ENCODE data around the gene C18orf54. TPM values are rescaled to one million over a fixed set of nuclear protein-coding genes. Genes with fewer than 3 reads are reported as not detected.
"Not testable (repeated sequence)": the region's sequence is repeated elsewhere in the genome, so short reads cannot be mapped to it uniquely, and the experiment has no call there.

The C18orf54 gene
- 4.3 and 10.6 TPM in 2 replicates for total RNA-seq

DNA sequence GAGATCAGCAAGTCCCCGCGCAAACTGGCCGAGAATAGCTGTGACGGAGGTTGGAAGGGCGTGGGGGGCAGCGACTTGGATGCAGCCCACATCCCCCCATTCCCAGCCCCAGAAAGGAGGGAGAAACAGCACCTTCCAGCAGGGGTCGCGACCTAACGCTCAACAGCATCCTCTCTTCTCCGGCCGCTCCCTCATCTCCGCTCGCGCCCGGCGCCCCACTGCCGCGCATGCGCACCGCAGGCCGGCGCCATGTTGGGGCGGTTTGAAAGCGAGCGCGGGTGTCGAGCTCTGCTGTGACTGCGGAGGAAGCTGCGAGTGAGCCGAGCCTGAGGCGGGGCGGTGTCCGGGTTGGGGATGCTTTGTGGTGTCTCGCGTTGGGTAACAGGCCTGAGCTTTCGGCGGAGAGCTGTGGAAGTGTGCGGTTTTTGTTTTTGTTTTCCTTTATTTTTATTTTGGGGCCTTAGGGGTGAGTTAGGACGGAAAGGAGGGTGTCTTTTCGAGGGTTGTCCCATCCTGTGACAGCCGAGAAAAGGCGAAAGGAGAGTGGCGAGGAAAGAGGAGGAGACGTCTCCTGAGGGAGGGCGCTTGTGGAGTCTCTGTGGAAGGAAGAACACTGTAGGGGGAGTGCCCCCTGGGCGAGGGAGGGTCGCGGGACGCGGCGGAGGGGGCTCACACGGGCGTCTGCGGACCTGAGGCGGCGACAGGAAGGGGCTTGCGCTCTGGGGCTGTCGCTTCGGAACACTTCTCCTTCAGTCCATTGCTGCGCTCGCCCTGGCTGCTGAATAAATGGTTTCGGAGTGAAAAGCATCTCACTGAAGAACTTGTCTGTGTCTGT lies at the start of gene C18orf54, which contains the start of gene STARD6:
TSS of gene C18orf54 (plus strand) at position 247 of the 835 bp plus-strand sequence. CDS start 2,667 bp downstream, outside the sequence.
TSS of gene STARD6 (minus strand) at position 199 of the 835 bp plus-strand sequence. CDS start 3,285 bp downstream, outside the sequence.
- DNase-seq (ENCODE audit: low read depth) = peak; percentile 73

GRCh38 chr18:54309564-54309963 lies 48.1 kb upstream of the C18orf54 start:
- not testable (repeated sequence) for DNase-seq (ENCODE audit: low read depth)

- peak; percentile 4 for DNase-seq (ENCODE audit: low read depth)
Observed at GRCh38 chr18:54316071-54316820, 41.5 kb upstream of the C18orf54 start.

- no peak for DNase-seq (ENCODE audit: low read depth)
Observed at GRCh38 chr18:54323561-54323960, 34.1 kb upstream of the C18orf54 start.

- peak; percentile 8 for DNase-seq (ENCODE audit: low read depth)
Observed at GRCh38 chr18:54323970-54324369, 33.7 kb upstream of the C18orf54 start.

DNA sequence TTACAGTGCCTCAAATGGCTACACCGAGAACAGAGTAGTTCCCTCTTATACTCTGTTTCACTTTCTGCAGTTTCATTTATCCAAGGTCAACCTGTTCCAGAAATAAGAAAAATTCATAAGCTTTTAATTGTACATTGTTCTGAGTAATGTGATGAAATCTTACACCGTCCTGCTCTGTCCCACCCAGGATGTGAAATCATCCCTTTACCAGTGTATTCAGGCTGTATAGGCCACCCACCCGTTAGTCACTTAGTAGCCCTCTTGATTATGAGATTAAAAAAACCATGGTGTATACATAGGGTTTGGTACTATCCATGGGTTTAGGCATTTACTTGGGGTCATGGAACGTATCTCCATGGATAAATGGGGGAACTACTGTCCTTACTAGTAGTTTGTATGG lies 29.9 kb upstream of the C18orf54 start:
- no peak for DNase-seq (ENCODE audit: low read depth)

- no peak for DNase-seq (ENCODE audit: low read depth)
Observed at GRCh38 chr18:54329787-54330186, 27.9 kb upstream of the C18orf54 start.

GRCh38 chr18:54330768-54331548 lies 26.7 kb upstream of the C18orf54 start:
- DNase-seq (ENCODE audit: low read depth) = peak; percentile 4

- DNase-seq (ENCODE audit: low read depth) = no peak
Observed at GRCh38 chr18:54335638-54336173, 22.0 kb upstream of the C18orf54 start.

GRCh38 chr18:54338230-54338629 lies 19.5 kb upstream of the C18orf54 start:
- DNase-seq (ENCODE audit: low read depth) = no peak

- DNase-seq (ENCODE audit: low read depth) = no peak
Observed at GRCh38 chr18:54351186-54351585, 6.5 kb upstream of the C18orf54 start.

DNA sequence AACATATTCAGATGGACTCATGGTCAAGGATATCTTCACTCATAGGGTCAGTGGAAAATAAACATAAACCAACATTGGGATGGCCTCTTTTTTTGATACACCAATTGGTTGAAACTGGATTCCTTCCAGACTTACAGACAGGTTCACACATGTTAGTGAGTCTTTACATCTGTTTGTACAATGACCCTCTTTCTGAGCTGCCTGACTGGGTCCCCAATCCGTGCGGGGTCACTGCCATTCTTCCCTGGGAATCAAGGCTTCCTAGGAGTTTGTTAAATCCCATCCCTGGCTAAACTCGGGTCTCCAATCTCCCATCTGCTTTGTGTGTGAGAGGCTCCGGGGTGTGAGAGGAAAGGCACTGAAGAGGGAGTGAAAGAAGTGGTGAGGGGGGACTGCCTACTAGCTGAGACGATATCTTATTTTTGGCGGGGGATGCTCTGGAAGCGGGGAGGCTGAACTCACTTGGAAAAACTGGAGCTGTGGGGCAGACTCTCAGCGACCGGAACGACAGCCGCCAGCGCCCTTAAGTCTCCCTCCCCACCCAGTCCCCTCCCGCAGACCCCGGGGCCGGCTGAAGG lies 535 bp upstream of the C18orf54 start:
- no peak for DNase-seq (ENCODE audit: low read depth)

- DNase-seq (ENCODE audit: low read depth) = peak; percentile 17
Observed at GRCh38 chr18:54358495-54359040, 862 bp downstream of the C18orf54 start.

GRCh38 chr18:54359233-54359632 lies 1.5 kb downstream of the C18orf54 start:
- DNase-seq (ENCODE audit: low read depth) = peak; percentile 4

GRCh38 chr18:54360406-54360805 lies 2.7 kb downstream of the C18orf54 start:
- no peak for DNase-seq (ENCODE audit: low read depth)

- no peak for DNase-seq (ENCODE audit: low read depth)
Observed at GRCh38 chr18:54378057-54378456, 20.4 kb downstream of the C18orf54 start.

DNA sequence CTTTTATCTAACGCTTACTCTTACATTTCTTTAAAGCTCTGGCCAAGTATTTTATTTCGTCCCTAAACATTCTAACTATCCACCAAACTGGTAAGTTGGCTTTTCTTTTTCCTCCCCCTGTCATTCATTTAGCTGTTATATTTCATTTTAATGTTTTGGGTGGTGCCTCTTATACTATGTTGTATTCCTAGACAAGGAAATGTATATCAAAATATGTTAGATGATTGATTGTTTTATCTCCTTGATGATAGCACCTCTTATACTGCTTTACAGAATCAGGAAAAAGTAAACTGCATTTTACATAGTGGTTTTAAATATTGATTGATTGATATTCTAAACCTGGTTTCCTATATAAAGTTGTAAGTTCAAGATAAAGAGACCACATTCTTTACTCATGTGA lies 23.9 kb downstream of the C18orf54 start:
- no peak for DNase-seq (ENCODE audit: low read depth)

DNA sequence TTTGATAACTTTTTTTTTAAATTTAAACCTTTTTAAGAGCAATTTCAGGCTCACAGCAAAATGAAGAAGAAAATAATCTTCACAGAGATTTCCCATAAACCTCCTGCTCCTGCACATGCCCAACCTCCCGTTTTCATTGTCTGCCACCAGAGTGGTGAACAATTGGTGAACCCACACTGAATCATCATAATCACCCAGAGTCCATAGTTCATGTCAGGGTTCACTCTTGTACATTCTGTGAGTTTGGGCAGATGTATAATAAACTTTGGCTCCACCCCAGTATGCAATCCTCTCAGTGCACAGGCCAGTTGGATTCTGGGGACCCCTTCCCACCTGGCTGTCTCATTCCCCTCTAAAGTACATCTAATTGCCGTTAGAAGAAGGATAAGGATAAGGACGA lies 24.4 kb downstream of the C18orf54 start:
- DNase-seq (ENCODE audit: low read depth) = no peak

- DNase-seq (ENCODE audit: low read depth) = no peak
Observed at GRCh38 chr18:54382733-54383252, 25.1 kb downstream of the C18orf54 start.

DNA sequence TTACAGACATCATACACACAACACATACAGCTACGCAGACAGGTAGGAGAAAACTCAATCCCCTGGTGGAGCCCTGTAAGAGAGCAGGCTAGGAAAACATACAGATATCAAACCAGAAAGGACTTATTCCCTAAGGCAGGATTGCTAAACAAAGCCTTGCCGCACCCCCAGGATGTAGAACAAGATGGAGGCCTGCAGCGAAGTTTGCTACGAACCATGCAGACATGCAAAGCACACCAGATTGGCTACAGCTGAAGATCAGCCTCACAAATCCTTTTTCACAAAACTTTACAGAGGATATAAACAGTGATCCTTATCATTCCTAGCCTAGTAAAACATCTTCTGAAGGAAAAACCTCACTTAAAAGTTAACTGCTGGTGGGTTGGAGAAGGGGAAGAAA lies 28.3 kb downstream of the C18orf54 start:
- DNase-seq (ENCODE audit: low read depth) = no peak
